HEK293 (cell line): ENCODE data around the gene ENAH.

Experiments used
- FEZF1 ChIP-seq: fragments of 450-650 bp; formaldehyde crosslinking; IDR thresholded peaks from 2 replicates; pipeline ENCODE4 v1.5.1; 2016; ENCODE audit warnings: missing biosample characterization, missing genetic modification characterization
- GFI1B ChIP-seq: fragments of 450-650 bp; formaldehyde crosslinking; IDR thresholded peaks from 2 replicates; pipeline ENCODE4 v1.5.1; 2016; ENCODE audit warnings: missing biosample characterization, missing genetic modification characterization
- KLF1 ChIP-seq: fragments of 450-650 bp; formaldehyde crosslinking; IDR thresholded peaks from 2 replicates; pipeline ENCODE4 v1.5.1; 2016; ENCODE audit warnings: missing biosample characterization, missing genetic modification characterization
- KLF16 ChIP-seq: fragments of 450-650 bp; formaldehyde crosslinking; IDR thresholded peaks from 2 replicates; pipeline ENCODE4 v1.5.1; 2017; ENCODE audit warnings: missing biosample characterization, missing genetic modification characterization
- KLF7 ChIP-seq: fragments of 450-650 bp; formaldehyde crosslinking; IDR thresholded peaks from 2 replicates; pipeline ENCODE4 v1.5.1; 2016; ENCODE audit warnings: missing biosample characterization, missing genetic modification characterization, borderline replicate concordance
- OVOL3 ChIP-seq: fragments of 450-650 bp; formaldehyde crosslinking; IDR thresholded peaks from 2 replicates; pipeline ENCODE4 v1.5.1; 2016; ENCODE audit warnings: missing biosample characterization, missing genetic modification characterization
- REST ChIP-seq: fragments of 450-650 bp; formaldehyde crosslinking; IDR thresholded peaks from 2 replicates; pipeline ENCODE4 v1.5.1; 2016; ENCODE audit warnings: missing biosample characterization, missing genetic modification characterization
- TRIM28 ChIP-seq: IDR thresholded peaks from 2 replicates; pipeline ENCODE4 v1.6.1; 2011; ENCODE audit warnings: low read length, control low read depth, borderline replicate concordance
- ZBTB1 ChIP-seq: fragments of 450-650 bp; formaldehyde crosslinking; IDR thresholded peaks from 2 replicates; pipeline ENCODE4 v1.5.1; 2016; ENCODE audit warnings: missing biosample characterization, missing genetic modification characterization
- ZBTB17 ChIP-seq: fragments of 450-650 bp; formaldehyde crosslinking; IDR thresholded peaks from 2 replicates; pipeline ENCODE4 v1.5.1; 2016; ENCODE audit warnings: missing biosample characterization, missing genetic modification characterization
- ZNF174 ChIP-seq: fragments of 450-650 bp; formaldehyde crosslinking; IDR thresholded peaks from 2 replicates; pipeline ENCODE4 v1.5.0; 2017; ENCODE audit warnings: missing biosample characterization, mild to moderate bottlenecking, missing genetic modification characterization
- ZNF202 ChIP-seq: fragments of 450-650 bp; formaldehyde crosslinking; IDR thresholded peaks from 2 replicates; pipeline ENCODE4 v1.5.1; 2016; ENCODE audit warnings: missing biosample characterization, missing genetic modification characterization, borderline replicate concordance
- ZNF366 ChIP-seq: fragments of 450-650 bp; formaldehyde crosslinking; conservative IDR thresholded peaks from 2 replicates; pipeline ENCODE4 v1.5.1; 2016; ENCODE audit warnings: missing biosample characterization, missing genetic modification characterization
- ZNF391 ChIP-seq: fragments of 450-650 bp; formaldehyde crosslinking; IDR thresholded peaks from 2 replicates; pipeline ENCODE4 v1.5.1; 2016; ENCODE audit warnings: low read depth, missing biosample characterization, missing genetic modification characterization, borderline replicate concordance
- ZNF521 ChIP-seq: fragments of 450-650 bp; formaldehyde crosslinking; IDR thresholded peaks from 2 replicates; pipeline ENCODE4 v1.5.1; 2017; ENCODE audit warnings: missing biosample characterization, mild to moderate bottlenecking, missing genetic modification characterization
- ZNF529 ChIP-seq: fragments of 450-650 bp; formaldehyde crosslinking; IDR thresholded peaks from 2 replicates; pipeline ENCODE4 v1.5.1; 2017; ENCODE audit warnings: missing genetic modification characterization, missing biosample characterization; ENCODE audit not compliant: insufficient replicate concordance
- ZNF624 ChIP-seq: fragments of 450-650 bp; formaldehyde crosslinking; IDR thresholded peaks from 2 replicates; pipeline ENCODE4 v1.5.1; 2017; ENCODE audit warnings: missing biosample characterization, missing genetic modification characterization
- ZNF629 ChIP-seq: fragments of 450-650 bp; formaldehyde crosslinking; IDR thresholded peaks from 2 replicates; pipeline ENCODE4 v1.5.1; 2017; ENCODE audit warnings: missing biosample characterization, missing genetic modification characterization
- ZNF645 ChIP-seq: fragments of 450-650 bp; formaldehyde crosslinking; IDR thresholded peaks from 2 replicates; pipeline ENCODE4; 2016; ENCODE audit warnings: missing biosample characterization, missing genetic modification characterization
- ZNF76 ChIP-seq: fragments of 450-650 bp; formaldehyde crosslinking; IDR thresholded peaks from 2 replicates; pipeline ENCODE4; 2016; ENCODE audit warnings: low read depth, missing biosample characterization, missing genetic modification characterization, borderline replicate concordance
- ZSCAN18 ChIP-seq: fragments of 450-650 bp; formaldehyde crosslinking; IDR thresholded peaks from 2 replicates; pipeline ENCODE4 v1.5.1; 2016; ENCODE audit warnings: missing biosample characterization, missing genetic modification characterization
- TF ChIP-seq, protein P1 (sequence below): fragments of 450-650 bp; IDR thresholded peaks from 2 replicates; pipeline ENCODE4 v1.5.1; 2018; ENCODE audit warnings: missing biosample characterization, missing genetic modification characterization
- TF ChIP-seq, protein P2 (sequence below): fragments of 450-650 bp; formaldehyde crosslinking; IDR thresholded peaks from 2 replicates; pipeline ENCODE4 v1.5.1; 2016; ENCODE audit warnings: missing biosample characterization, missing genetic modification characterization
- TF ChIP-seq, protein P3 (sequence below): fragments of 450-650 bp; IDR thresholded peaks from 2 replicates; pipeline ENCODE4 v1.5.1; 2018; ENCODE audit warnings: missing biosample characterization, mild to moderate bottlenecking, missing genetic modification characterization
- TF ChIP-seq, protein P4 (sequence below): fragments of 450-650 bp; formaldehyde crosslinking; IDR thresholded peaks from 2 replicates; pipeline ENCODE4 v1.5.1; 2016; ENCODE audit warnings: missing biosample characterization, missing genetic modification characterization

ENAH gene

GRCh38 chr1:225474986-225475820 lies 177.7 kb downstream of the ENAH start (continued):
- no peak for TF ChIP-seq GFI1B
- no peak for TF ChIP-seq FEZF1 (tag by site-specific recombination)
- TF ChIP-seq ZBTB1 (tag by site-specific recombination): no peak
- TF ChIP-seq REST: no peak
- TF ChIP-seq, protein P1, sequence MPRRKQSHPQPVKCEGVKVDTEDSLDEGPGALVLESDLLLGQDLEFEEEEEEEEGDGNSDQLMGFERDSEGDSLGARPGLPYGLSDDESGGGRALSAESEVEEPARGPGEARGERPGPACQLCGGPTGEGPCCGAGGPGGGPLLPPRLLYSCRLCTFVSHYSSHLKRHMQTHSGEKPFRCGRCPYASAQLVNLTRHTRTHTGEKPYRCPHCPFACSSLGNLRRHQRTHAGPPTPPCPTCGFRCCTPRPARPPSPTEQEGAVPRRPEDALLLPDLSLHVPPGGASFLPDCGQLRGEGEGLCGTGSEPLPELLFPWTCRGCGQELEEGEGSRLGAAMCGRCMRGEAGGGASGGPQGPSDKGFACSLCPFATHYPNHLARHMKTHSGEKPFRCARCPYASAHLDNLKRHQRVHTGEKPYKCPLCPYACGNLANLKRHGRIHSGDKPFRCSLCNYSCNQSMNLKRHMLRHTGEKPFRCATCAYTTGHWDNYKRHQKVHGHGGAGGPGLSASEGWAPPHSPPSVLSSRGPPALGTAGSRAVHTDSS: peak; percentile 72
- no peak for TF ChIP-seq TRIM28
- TF ChIP-seq, protein P2, sequence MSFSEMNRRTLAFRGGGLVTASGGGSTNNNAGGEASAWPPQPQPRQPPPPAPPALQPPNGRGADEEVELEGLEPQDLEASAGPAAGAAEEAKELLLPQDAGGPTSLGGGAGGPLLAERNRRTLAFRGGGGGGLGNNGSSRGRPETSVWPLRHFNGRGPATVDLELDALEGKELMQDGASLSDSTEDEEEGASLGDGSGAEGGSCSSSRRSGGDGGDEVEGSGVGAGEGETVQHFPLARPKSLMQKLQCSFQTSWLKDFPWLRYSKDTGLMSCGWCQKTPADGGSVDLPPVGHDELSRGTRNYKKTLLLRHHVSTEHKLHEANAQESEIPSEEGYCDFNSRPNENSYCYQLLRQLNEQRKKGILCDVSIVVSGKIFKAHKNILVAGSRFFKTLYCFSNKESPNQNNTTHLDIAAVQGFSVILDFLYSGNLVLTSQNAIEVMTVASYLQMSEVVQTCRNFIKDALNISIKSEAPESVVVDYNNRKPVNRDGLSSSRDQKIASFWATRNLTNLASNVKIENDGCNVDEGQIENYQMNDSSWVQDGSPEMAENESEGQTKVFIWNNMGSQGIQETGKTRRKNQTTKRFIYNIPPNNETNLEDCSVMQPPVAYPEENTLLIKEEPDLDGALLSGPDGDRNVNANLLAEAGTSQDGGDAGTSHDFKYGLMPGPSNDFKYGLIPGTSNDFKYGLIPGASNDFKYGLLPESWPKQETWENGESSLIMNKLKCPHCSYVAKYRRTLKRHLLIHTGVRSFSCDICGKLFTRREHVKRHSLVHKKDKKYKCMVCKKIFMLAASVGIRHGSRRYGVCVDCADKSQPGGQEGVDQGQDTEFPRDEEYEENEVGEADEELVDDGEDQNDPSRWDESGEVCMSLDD (tag by site-specific recombination): no peak
- no peak for TF ChIP-seq ZNF202
- no peak for TF ChIP-seq ZNF529 (tag by site-specific recombination)
- TF ChIP-seq OVOL3 (tag by site-specific recombination): no peak
- no peak; the same call in 1 of the 2 replicates for TF ChIP-seq ZNF366 (tag by site-specific recombination)
- TF ChIP-seq, protein P3, sequence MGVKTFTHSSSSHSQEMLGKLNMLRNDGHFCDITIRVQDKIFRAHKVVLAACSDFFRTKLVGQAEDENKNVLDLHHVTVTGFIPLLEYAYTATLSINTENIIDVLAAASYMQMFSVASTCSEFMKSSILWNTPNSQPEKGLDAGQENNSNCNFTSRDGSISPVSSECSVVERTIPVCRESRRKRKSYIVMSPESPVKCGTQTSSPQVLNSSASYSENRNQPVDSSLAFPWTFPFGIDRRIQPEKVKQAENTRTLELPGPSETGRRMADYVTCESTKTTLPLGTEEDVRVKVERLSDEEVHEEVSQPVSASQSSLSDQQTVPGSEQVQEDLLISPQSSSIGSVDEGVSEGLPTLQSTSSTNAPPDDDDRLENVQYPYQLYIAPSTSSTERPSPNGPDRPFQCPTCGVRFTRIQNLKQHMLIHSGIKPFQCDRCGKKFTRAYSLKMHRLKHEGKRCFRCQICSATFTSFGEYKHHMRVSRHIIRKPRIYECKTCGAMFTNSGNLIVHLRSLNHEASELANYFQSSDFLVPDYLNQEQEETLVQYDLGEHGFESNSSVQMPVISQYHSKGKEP (tag by site-specific recombination): peak; percentile 87; the same call in 1 of the 2 replicates
- no peak for TF ChIP-seq ZSCAN18 (tag by site-specific recombination)
- no peak for TF ChIP-seq ZNF174 (tag by site-specific recombination)
- TF ChIP-seq ZNF629: peak; percentile 77
- TF ChIP-seq KLF1 (tag by site-specific recombination): peak; percentile 44
- TF ChIP-seq, protein P4, sequence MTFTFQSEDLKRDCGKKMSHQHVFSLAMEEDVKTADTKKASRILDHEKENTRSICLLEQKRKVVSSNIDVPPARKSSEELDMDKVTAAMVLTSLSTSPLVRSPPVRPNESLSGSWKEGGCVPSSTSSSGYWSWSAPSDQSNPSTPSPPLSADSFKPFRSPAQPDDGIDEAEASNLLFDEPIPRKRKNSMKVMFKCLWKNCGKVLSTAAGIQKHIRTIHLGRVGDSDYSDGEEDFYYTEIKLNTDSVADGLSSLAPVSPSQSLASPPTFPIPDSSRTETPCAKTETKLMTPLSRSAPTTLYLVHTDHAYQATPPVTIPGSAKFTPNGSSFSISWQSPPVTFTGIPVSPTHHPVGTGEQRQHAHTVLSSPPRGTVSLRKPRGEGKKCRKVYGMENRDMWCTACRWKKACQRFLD (tag by site-specific recombination): no peak
- TF ChIP-seq ZNF76: peak; percentile 81; the same call in 1 of the 2 replicates
- no peak for TF ChIP-seq KLF7 (tag by site-specific recombination)
- TF ChIP-seq ZNF521 (tag by site-specific recombination): no peak
- no peak for TF ChIP-seq ZNF645 (tag by site-specific recombination)
- no peak for TF ChIP-seq KLF16 (tag by site-specific recombination)
- TF ChIP-seq ZNF391 (tag by site-specific recombination): peak; percentile 95; the same call in 1 of the 2 replicates
- TF ChIP-seq ZNF624: no peak
- TF ChIP-seq ZBTB17 (tag by site-specific recombination): peak; percentile 87
